IMR-90 (cell line): ENCODE measurements around the gene MPZL2. TPM values are rescaled to one million over a fixed set of nuclear protein-coding genes. Genes with fewer than 3 reads are reported as not detected.

Experiments used
- ATAC-seq: fragments of 200-7000 bp; cut with Tn5 transposase; 2 replicates; pipeline ENCODE4 v1.9.1; 2020; ENCODE audit warnings: low read depth, mild to moderate bottlenecking, moderate library complexity
- BruUV-seq: library from RNA; stranded (reverse); fragments of 400-500 nt; replicated peaks from 2 replicates; lab custom pipeline; 2021; lab: Mats Ljungman, UMichigan
- CTCF ChIA-PET: fragments of 300-600 bp; formaldehyde crosslinking; extraction: SDS; loops from one replicate; lab custom pipeline; 2021; ENCODE audit warnings: antibody characterized with exemption; lab: Yijun Ruan, JAX
- POLR2A ChIA-PET: fragments of 300-600 bp; sonication (Branson Sonifier 250); formaldehyde crosslinking; loops from one replicate; lab custom pipeline; 2022; ENCODE audit warnings: antibody characterized with exemption; ENCODE audit not compliant: unreplicated experiment; lab: Charles Lee
- DNase-seq: peaks from one replicate; pipeline ENCODE4 v3.0.0; 2013
- H2AFZ ChIP-seq: replicated peaks from 2 replicates; pipeline ENCODE3; 2013; ENCODE audit warnings: low read length, mild to moderate bottlenecking; ENCODE audit not compliant: poor library complexity
- H2AK5ac ChIP-seq: 2 replicates; pipeline ENCODE4 v1.6.1; 2013; ENCODE audit warnings: low read depth, low read length, inconsistent platforms
- H2AK9ac ChIP-seq: replicated peaks from 2 replicates; pipeline ENCODE3; 2013; ENCODE audit warnings: mild to moderate bottlenecking, low read depth, low read length, moderate library complexity; ENCODE audit not compliant: poor library complexity
- H2BK120ac ChIP-seq: 2 replicates; pipeline ENCODE4 v1.6.1; 2013; ENCODE audit warnings: low read depth, low read length, inconsistent platforms
- H2BK15ac ChIP-seq: 3 replicates; pipeline ENCODE4 v1.6.1; 2013; ENCODE audit warnings: low read depth, low read length, inconsistent platforms
- H2BK20ac ChIP-seq: 2 replicates; pipeline ENCODE4 v1.6.1; 2013; ENCODE audit warnings: low read depth, mild to moderate bottlenecking, inconsistent platforms, low read length, moderate library complexity
- H2BK5ac ChIP-seq: 2 replicates; pipeline ENCODE4 v1.6.1; 2013; ENCODE audit warnings: mild to moderate bottlenecking, low read depth, low read length, inconsistent platforms; ENCODE audit not compliant: poor library complexity, severe bottlenecking
- H3K14ac ChIP-seq: replicated peaks from 2 replicates; pipeline ENCODE4 v1.6.1; 2013; ENCODE audit warnings: low read depth, low read length, inconsistent platforms
- H3K18ac ChIP-seq: 2 replicates; pipeline ENCODE4 v1.6.1; 2013; ENCODE audit warnings: low read depth, low read length, control low read depth
- H3K23ac ChIP-seq: 2 replicates; pipeline ENCODE4 v1.6.1; 2013; ENCODE audit warnings: low read depth, low read length, inconsistent platforms
- H3K27ac ChIP-seq: 2 replicates; pipeline ENCODE4 v1.5.1; 2013; ENCODE audit warnings: mild to moderate bottlenecking, control low read depth, low read length; ENCODE audit not compliant: insufficient read depth
- H3K27me3 ChIP-seq: 2 replicates; pipeline ENCODE4 v1.6.1; 2013; ENCODE audit warnings: low read length; ENCODE audit not compliant: control insufficient read depth, insufficient read depth
- H3K36me3 ChIP-seq: 2 replicates; pipeline ENCODE4 v1.6.1; 2013; ENCODE audit warnings: low read length, mixed read lengths; ENCODE audit not compliant: control insufficient read depth, insufficient read depth
- H3K4ac ChIP-seq: 2 replicates; pipeline ENCODE4 v1.6.1; 2013; ENCODE audit warnings: low read depth, low read length, inconsistent platforms
- H3K4me1 ChIP-seq: 2 replicates; pipeline ENCODE4 v1.6.1; 2013; ENCODE audit warnings: low read length, mixed read lengths; ENCODE audit not compliant: control insufficient read depth, insufficient read depth
- H3K4me2 ChIP-seq: 2 replicates; pipeline ENCODE4 v1.6.1; 2013; ENCODE audit warnings: low read depth, mild to moderate bottlenecking, control low read depth, low read length, moderate library complexity
- H3K4me3 ChIP-seq: 2 replicates; pipeline ENCODE4 v1.5.1; 2013; ENCODE audit warnings: low read depth, mild to moderate bottlenecking, control low read depth, low read length, moderate library complexity; ENCODE audit not compliant: insufficient read depth
- H3K56ac ChIP-seq: 2 replicates; pipeline ENCODE4 v1.6.1; 2013; ENCODE audit warnings: low read length, inconsistent platforms; ENCODE audit not compliant: insufficient read depth; ENCODE audit errors: extremely low read depth
- H3K79me1 ChIP-seq, 2 experiments: 2 replicates each; pipeline ENCODE4 v1.6.1; 2013; ENCODE audit warnings: low read length in 2 of 2, inconsistent platforms in 1 of 2, low read depth in 1 of 2
- H3K9ac ChIP-seq: 2 replicates; pipeline ENCODE4 v1.6.1; 2013; ENCODE audit warnings: low read depth, low read length, control low read depth
- H3K9me1 ChIP-seq: 2 replicates; pipeline ENCODE4 v1.6.1; 2013; ENCODE audit warnings: low read length, inconsistent platforms; ENCODE audit not compliant: insufficient read depth
- H3K9me3 ChIP-seq: 2 replicates; pipeline ENCODE4 v1.6.1; 2013; ENCODE audit warnings: low read length; ENCODE audit not compliant: control insufficient read depth, insufficient read depth
- H4K20me1 ChIP-seq: 2 replicates; pipeline ENCODE4 v1.6.1; 2013; ENCODE audit warnings: low read length, inconsistent platforms; ENCODE audit not compliant: insufficient read depth
- H4K5ac ChIP-seq: 2 replicates; pipeline ENCODE4 v1.6.1; 2013; ENCODE audit warnings: mild to moderate bottlenecking, low read depth, low read length, control low read depth
- H4K8ac ChIP-seq, 2 experiments: 2 replicates each; pipeline ENCODE4 v1.6.1; 2013; ENCODE audit warnings: low read depth in 2 of 2, low read length in 2 of 2, control low read depth in 1 of 2, inconsistent platforms in 1 of 2
- H4K91ac ChIP-seq: 2 replicates; pipeline ENCODE4 v1.6.1; 2013; ENCODE audit warnings: low read depth, low read length, inconsistent platforms; ENCODE audit not compliant: insufficient read depth
- CEBPB ChIP-seq: IDR thresholded peaks from 2 replicates; pipeline ENCODE4 v1.6.1; 2012; ENCODE audit warnings: low read depth, low read length, improper control_type of control experiment
- CHD1 ChIP-seq: IDR thresholded peaks from 2 replicates; pipeline ENCODE4 v1.6.1; 2012; ENCODE audit warnings: low read depth, low read length, improper control_type of control experiment
- MAZ ChIP-seq: IDR thresholded peaks from 2 replicates; pipeline ENCODE4 v1.6.1; 2012; ENCODE audit warnings: low read depth, mild to moderate bottlenecking, low read length, improper control_type of control experiment, moderate library complexity, borderline replicate concordance
- NFE2L2 ChIP-seq: fragments of 150-350 bp; IDR thresholded peaks from 2 replicates; pipeline ENCODE4 v1.6.1; 2016; ENCODE audit warnings: low read depth, mild to moderate bottlenecking, low read length
- RFX5 ChIP-seq: IDR thresholded peaks from 2 replicates; pipeline ENCODE4 v1.8.0; 2012; ENCODE audit warnings: low read depth, mild to moderate bottlenecking, low read length, moderate library complexity
- USF2 ChIP-seq: fragments of 150-350 bp; IDR thresholded peaks from 2 replicates; pipeline ENCODE4 v1.6.1; 2017; ENCODE audit warnings: mild to moderate bottlenecking, antibody characterized with exemption, low read length, low read depth
- WGBS, 2 experiments: methylation state at CpG; one replicate each; pipeline versions ENCODE4 v1.1.5 to v1.1.7; 2013; ENCODE audit warnings: missing lambda C conversion rate in 2 of 2; ENCODE audit not compliant: insufficient read length in 1 of 2; ENCODE audit errors: extremely low coverage in 2 of 2; 5-methylcytosine and 5-hydroxymethylcytosine counted together
- dilution Hi-C: fragments of 300-500 bp; cut with HindIII; formaldehyde crosslinking; loops from one replicate; pipeline ENCODE4 v1.14.3; 2018; ENCODE audit warnings: low sequenced_read_pairs; ENCODE audit not compliant: unreplicated experiment
- in situ Hi-C: fragments of 300-500 bp; cut with MboI; formaldehyde crosslinking; loops from 3 replicates; pipeline ENCODE4 v1.14.3; 2019; ENCODE audit warnings: low sequenced_read_pairs, inconsistent platforms, mixed read lengths
- intact Hi-C: fragments of 100-400 bp; cut with micrococcal nuclease; formaldehyde crosslinking; loops from 2 replicates; pipeline ENCODE4 v1.10.0; 2022
- polyA plus RNA-seq, 3 experiments: library from polyadenylated mRNA; depleted of rRNA; stranded (reverse); fragments of >200 nt; gene quantifications; 2 replicates each; pipeline ENCODE4 v1.2.3, GENCODE V29; 2012; ENCODE audit warnings: low replicate concordance in 1 of 3
- total RNA-seq: library from RNA; depleted of rRNA; stranded (reverse); fragments of >200 nt; gene quantifications from 2 replicates; pipeline ENCODE4 v1.2.3, GENCODE V29; 2012

Gene MPZL2
- total and polyA plus RNA-seq, 2 of the 4 experiments (the other 2 are of a cell fraction), result not detected

DNA sequence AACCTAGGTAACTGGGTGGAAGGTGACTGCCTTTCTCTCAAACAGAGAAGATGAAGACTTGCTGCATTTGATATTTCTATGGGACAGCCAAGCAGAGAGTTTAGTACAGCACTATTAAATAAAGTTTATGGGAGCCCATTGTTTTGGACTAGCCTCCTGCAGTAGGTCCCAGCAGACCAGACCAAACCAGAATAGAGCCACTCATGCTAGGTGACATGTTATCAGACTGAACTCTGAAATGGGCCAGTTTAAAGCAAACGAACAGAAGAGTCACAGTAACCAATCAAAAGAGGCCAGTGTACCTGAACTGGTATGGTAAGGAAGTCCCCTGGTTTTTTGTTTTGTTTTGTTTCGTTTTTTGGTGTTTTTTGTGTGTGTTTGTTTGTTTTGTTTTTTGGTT, 7.9 kb upstream of the MPZL2 start:
- Histone ChIP-seq H3K9ac (no peak overlapping the region), H3K9me1 (no peaks in the 10 kb centered on the region), H4K91ac (no peak overlapping the region), H4K20me1 (no peaks in the 10 kb centered on the region), H3K23ac (no peak overlapping the region), H2BK120ac (no peak overlapping the region), H2BK15ac (no peak overlapping the region), H3K4me3 (no peak overlapping the region), H3K14ac (no peak overlapping the region), H3K4me2 (no peak overlapping the region), H4K5ac (no peak overlapping the region), H2BK5ac (no peak overlapping the region), H3K18ac (no peak overlapping the region), H3K4me1 (no peaks in the 10 kb centered on the region), H3K79me1 (no peaks in the 10 kb centered on the region), H2AFZ (no peak overlapping the region), H3K27ac (no peak overlapping the region), H3K56ac (no peak overlapping the region; the same call in 1 of the 2 replicates), H4K8ac (no peak overlapping the region), H2AK5ac (no peak overlapping the region), H2AK9ac (no peak overlapping the region), H3K9me3 (no peaks in the 10 kb centered on the region), H2BK20ac (no peak overlapping the region), H3K27me3 (peaks cover 3% of the 10 kb centered on the region; the same call in 1 of the 2 replicates), H3K36me3 (no peaks in the 10 kb centered on the region), H3K4ac (no peak overlapping the region)
- DNase-seq (no peak), ATAC-seq (no peak)
- no CpG with 5 or more reads among the region's 2 CpGs for WGBS, 2 experiments
- in situ Hi-C loops (no loop called here), dilution Hi-C loops (no loop called here), intact Hi-C loops (no loop called here)
- POLR2A ChIA-PET, result no interaction called here
- TF ChIP-seq NFE2L2 (no peak), CEBPB (no peak), USF2 (no peak), MAZ (no peak), CHD1 (no peak), RFX5 (no peak)
- CTCF ChIA-PET, result no interaction called here
- BruUV-seq, result no TSS peak
